Measurements from ENCODE around the gene ELF2. TPM values are rescaled to one million over a fixed set of nuclear protein-coding genes. Genes with fewer than 3 reads are reported as not detected.
"Not testable (repeated sequence)": the region's sequence is repeated elsewhere in the genome, so short reads cannot be mapped to it uniquely, and the experiment has no call there.

Gene ELF2
- total RNA-seq, 2 donors from 2014 or later = 47.6 to 53.9 TPM

DNA sequence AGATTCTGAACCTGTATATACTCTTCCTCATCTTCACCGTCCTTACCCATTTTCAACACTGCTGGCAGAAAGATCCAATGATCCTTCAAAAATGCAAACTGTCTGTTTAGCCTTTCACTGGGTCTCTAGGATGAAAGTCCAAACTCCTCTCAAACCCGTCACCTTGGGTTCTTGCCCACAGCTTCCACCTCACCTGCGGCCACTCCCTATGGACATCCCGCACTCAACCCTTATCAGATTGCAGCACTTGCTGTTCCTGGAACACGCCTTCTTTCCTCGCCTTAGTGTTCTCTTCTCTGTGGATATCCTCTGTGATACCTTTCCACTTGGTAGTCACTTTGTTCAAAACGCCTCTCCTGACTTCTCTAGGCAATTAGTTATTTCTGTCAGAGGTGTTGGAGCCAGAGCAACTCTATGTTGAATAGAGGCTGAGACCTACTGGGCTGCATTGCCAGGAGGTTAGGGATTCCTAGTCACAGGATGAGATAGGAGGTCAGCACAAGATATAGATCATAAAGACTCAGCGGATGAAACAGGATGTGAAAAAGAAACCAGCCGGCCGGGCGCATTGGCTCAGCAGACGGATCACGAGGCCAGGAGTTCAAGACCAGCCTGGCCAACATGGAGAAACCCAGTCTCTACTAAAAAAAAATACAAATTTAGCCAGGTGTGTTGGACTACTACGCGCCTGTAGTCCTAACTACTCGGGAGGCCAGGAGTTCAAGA lies 165.6 kb downstream of the ELF2 start:
- H3K27ac Mint-ChIP-seq = no peak overlapping the region
- no peaks in the 10 kb centered on the region for H3K27me3 Mint-ChIP-seq (ENCODE audit: insufficient read depth)
- Histone ChIP-seq H3K9me3 (ENCODE audit: control insufficient read depth, low read length) (peaks cover 10% of the 10 kb centered on the region), H3K27ac (ENCODE audit: low read depth, low read length) (no peak overlapping the region), H3K4me3 (ENCODE audit: low read length) (no peak overlapping the region), H3K27me3 (ENCODE audit: control insufficient read depth, insufficient read depth, low read length, poor library complexity, severe bottlenecking) (no peaks in the 10 kb centered on the region), H3K4me1 (ENCODE audit: control insufficient read depth, insufficient read depth, low read length) (peaks cover 11% of the 10 kb centered on the region), H3K9ac (ENCODE audit: extremely low read depth, low read length, poor library complexity, severe bottlenecking) (no peak overlapping the region), H3K36me3 (ENCODE audit: control insufficient read depth, insufficient read depth, low read length) (no peaks in the 10 kb centered on the region)
- H3K4me1 Mint-ChIP-seq = peaks cover 23% of the 10 kb centered on the region
- no peak overlapping the region for H3K4me3 Mint-ChIP-seq
- H3K36me3 Mint-ChIP-seq (ENCODE audit: low read depth) = no peaks in the 10 kb centered on the region
- peaks cover 12% of the 10 kb centered on the region for H3K9me3 Mint-ChIP-seq
- TF ChIP-seq, protein P1, sequence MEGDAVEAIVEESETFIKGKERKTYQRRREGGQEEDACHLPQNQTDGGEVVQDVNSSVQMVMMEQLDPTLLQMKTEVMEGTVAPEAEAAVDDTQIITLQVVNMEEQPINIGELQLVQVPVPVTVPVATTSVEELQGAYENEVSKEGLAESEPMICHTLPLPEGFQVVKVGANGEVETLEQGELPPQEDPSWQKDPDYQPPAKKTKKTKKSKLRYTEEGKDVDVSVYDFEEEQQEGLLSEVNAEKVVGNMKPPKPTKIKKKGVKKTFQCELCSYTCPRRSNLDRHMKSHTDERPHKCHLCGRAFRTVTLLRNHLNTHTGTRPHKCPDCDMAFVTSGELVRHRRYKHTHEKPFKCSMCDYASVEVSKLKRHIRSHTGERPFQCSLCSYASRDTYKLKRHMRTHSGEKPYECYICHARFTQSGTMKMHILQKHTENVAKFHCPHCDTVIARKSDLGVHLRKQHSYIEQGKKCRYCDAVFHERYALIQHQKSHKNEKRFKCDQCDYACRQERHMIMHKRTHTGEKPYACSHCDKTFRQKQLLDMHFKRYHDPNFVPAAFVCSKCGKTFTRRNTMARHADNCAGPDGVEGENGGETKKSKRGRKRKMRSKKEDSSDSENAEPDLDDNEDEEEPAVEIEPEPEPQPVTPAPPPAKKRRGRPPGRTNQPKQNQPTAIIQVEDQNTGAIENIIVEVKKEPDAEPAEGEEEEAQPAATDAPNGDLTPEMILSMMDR (conservative IDR thresholded peaks at IDR 0.05) = no peak
- WGBS, 2 experiments (ENCODE audit: insufficient coverage in 1 of 2, insufficient read length in 1 of 2) = 87 to 91% methylated on average over 15 to 16 of the region's 16 CpGs
- no peak for DNase-seq

DNA sequence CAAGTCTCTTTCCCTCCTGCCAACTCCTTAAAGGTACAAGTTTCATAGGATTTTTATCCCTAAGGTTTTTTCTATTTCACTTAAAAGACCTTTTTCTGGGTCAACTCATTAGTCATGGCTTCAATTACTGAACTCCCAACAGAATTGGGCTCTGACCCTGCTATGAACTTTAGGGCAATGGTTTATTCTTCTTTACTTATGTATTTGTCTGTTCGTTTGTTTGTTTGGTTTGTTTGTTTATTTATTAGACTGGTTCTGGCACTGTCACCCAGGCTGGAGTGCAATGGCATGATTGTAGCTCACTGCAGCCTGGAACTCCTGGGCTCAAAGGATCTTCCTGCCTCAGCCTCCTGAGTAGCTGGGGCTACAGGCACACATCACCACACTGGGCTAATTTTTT lies 167.3 kb downstream of the ELF2 start:
- no peaks in the 10 kb centered on the region for H3K36me3 Mint-ChIP-seq (ENCODE audit: low read depth)
- TF ChIP-seq, protein P1 (conservative IDR thresholded peaks at IDR 0.05) = no peak

DNA sequence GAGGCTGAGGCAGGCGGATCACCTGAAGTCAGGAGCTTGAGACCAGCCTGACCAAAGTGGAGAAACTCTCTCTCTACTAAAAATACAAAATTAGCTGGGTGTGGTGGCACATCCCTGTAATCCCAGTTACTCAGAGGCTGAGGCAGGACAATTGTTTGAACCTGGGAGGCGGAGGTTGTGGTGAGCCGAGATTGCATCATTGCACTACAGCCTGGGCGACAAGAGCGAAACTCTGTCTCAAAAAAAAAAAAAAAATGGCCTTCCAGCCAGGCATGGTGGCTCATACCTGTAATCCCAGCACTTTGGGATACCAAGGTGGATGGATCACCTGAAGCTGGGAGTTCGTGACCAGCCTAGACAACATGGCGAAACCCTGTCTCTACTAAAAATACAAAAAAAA lies 168.7 kb downstream of the ELF2 start:
- not testable (repeated sequence) for H3K27me3 ChIP-seq (ENCODE audit: control insufficient read depth, insufficient read depth, low read length, poor library complexity, severe bottlenecking); H3K4me1 ChIP-seq (ENCODE audit: control insufficient read depth, insufficient read depth, low read length); H3K36me3 Mint-ChIP-seq (ENCODE audit: low read depth); H3K27ac Mint-ChIP-seq; H3K36me3 ChIP-seq (ENCODE audit: control insufficient read depth, insufficient read depth, low read length); H3K4me1 Mint-ChIP-seq; H3K4me3 ChIP-seq (ENCODE audit: low read length); H3K27me3 Mint-ChIP-seq (ENCODE audit: insufficient read depth); H3K9ac ChIP-seq (ENCODE audit: extremely low read depth, low read length, poor library complexity, severe bottlenecking); DNase-seq; H3K27ac ChIP-seq (ENCODE audit: low read depth, low read length); H3K4me3 Mint-ChIP-seq
- WGBS, 2 experiments (ENCODE audit: insufficient coverage in 1 of 2, insufficient read length in 1 of 2) = 93 to 98% methylated on average over 5 to 7 of the region's 7 CpGs
- H3K9me3 Mint-ChIP-seq = peaks cover 12% of the 10 kb centered on the region
- H3K9me3 ChIP-seq (ENCODE audit: control insufficient read depth, low read length) = peaks cover 10% of the 10 kb centered on the region

More for the DNA sequence above, 167.3 kb downstream of the ELF2 start:
- Histone ChIP-seq H3K9ac (ENCODE audit: extremely low read depth, low read length, poor library complexity, severe bottlenecking) (no peak overlapping the region), H3K27ac (ENCODE audit: low read depth, low read length) (no peak overlapping the region), H3K36me3 (ENCODE audit: control insufficient read depth, insufficient read depth, low read length) (no peaks in the 10 kb centered on the region), H3K27me3 (ENCODE audit: control insufficient read depth, insufficient read depth, low read length, poor library complexity, severe bottlenecking) (no peaks in the 10 kb centered on the region), H3K4me1 (ENCODE audit: control insufficient read depth, insufficient read depth, low read length) (peaks cover 8% of the 10 kb centered on the region), H3K9me3 (ENCODE audit: control insufficient read depth, low read length) (peaks cover 10% of the 10 kb centered on the region), H3K4me3 (ENCODE audit: low read length) (no peak overlapping the region)
- H3K27me3 Mint-ChIP-seq (ENCODE audit: insufficient read depth) = no peaks in the 10 kb centered on the region
- H3K9me3 Mint-ChIP-seq = peaks cover 12% of the 10 kb centered on the region
- no peak for DNase-seq
- WGBS, 2 experiments (ENCODE audit: insufficient coverage in 1 of 2, insufficient read length in 1 of 2) = 65 to 100% methylated on average over 1 of the region's 1 CpG
- no peak overlapping the region for H3K27ac Mint-ChIP-seq
- H3K4me1 Mint-ChIP-seq = peaks cover 17% of the 10 kb centered on the region
- no peak overlapping the region for H3K4me3 Mint-ChIP-seq
